ENCODE data around the gene ARL5B. TPM values are rescaled to one million over a fixed set of nuclear protein-coding genes. Genes with fewer than 3 reads are reported as not detected.

Gene ARL5B
- total RNA-seq, 1 donor from 2014 or later = 13.6 TPM

DNA sequence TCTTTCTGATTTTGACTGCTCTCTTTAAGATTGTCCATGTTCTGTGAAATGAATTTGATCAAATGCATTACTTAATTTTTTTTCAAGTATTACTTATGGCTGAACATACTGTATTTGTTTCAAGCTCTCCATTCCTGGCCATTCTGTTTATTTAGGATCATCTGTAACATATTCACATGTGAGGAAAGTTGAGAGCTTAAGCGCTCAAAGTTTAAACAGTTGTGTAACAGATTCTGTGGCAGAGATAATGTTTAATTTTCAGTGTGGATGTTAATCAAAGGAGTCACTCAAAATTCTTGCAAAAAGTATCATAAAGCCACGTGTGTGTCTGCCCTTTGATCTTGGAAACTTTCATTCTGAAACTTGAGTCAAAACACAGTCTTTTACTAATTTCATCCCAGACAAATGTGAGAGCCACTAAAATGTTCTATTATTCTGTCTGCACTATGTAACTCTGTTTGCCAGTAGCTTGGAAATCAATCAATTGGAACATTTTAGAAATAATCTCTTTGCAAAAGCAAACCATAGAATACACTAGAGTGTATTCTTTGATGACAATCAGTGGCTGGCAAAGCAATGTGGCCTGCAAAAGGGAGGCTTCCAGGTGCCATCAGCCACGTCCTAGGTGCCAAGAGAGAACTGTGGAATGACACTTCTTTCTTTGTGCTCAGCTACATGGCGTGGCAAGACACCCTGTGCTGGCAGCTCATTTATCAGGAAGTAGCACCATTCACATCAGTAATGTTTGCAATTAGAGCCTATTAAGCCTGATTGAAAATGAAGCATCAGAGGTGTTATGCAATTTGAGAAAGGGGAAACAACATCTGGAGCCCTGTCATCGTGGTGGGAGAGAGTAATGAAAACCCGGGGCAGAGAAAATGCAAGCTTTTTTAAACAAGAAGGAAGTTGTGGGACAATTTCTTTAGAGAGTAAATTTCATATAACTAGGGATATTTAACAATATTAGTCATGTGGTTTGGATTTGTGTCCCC is 40.9 kb downstream of the ARL5B start:
- intact Hi-C loops (cut with micrococcal nuclease) = no loop called here

DNA sequence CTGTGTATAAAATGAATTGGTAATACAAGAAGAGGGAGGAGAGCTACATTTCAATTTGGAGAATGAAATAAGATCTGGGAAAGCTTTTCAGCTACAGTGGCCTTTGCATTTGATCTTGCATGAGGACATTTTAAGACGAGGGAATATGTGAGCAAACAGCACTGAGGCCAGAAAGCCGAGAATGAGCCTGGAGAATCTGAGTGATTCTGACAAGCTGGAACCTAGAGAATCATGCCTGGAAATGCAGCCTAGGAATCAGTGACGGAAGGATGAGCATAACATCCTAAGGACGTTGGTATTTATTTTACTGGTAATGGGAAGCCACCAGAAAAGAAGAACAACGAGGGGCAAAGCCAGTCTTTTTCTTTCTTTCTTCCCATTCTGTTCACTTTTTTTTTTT is 44.3 kb downstream of the ARL5B start:
- intact Hi-C loops (cut with micrococcal nuclease) = no loop called here

DNA sequence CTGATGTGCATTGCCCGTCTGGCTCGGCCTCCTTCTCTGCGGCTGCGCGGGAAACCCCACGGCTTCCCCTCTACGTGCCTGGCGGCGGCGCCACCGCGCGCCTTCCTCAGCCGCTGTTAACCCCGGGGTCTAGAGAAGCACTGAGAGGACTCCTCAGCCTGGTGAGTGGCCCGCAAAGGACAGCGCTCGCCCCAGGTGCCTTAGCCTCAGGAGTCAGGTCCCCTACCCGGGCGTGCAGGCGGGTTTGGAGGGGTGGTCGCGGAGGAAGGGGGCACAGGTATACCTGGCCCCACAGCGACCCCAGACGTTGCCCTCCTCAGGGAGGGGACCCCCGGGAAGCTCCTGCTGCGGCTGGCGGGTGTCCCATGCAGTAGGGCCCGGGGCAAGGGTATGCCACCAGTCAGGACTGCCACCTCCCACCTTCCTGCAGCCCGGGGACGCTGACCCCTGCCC is 51.0 kb downstream of the ARL5B start:
- intact Hi-C loops (cut with micrococcal nuclease) = no loop called here

GRCh38 chr10:18713077-18713476 is 53.8 kb downstream of the ARL5B start:
- intact Hi-C loops (cut with micrococcal nuclease) = no loop called here

DNA sequence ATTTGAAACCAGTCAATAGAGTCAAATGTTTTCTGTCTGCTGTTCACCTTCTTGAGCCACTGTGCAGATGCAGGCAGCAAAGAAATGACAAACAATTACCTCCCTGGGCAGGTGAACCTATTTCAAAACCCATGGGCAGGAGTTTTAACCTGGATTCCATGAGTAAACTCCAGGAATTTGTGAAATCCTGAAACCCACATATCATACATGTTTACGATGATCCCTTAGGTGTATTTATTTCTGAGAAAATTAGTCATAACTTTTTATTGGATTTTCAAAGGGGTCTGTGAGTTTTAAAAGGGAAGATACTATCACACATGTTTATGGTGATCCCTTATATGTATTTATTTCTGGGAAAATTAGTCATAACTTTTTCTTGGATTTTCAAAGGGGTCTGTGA is 59.8 kb downstream of the ARL5B start:
- intact Hi-C loops (cut with micrococcal nuclease) = no loop called here

- intact Hi-C loops (cut with micrococcal nuclease) = no loop called here
These were observed 60.6 kb downstream of the ARL5B start for GRCh38 chr10:18719811-18720210.

DNA sequence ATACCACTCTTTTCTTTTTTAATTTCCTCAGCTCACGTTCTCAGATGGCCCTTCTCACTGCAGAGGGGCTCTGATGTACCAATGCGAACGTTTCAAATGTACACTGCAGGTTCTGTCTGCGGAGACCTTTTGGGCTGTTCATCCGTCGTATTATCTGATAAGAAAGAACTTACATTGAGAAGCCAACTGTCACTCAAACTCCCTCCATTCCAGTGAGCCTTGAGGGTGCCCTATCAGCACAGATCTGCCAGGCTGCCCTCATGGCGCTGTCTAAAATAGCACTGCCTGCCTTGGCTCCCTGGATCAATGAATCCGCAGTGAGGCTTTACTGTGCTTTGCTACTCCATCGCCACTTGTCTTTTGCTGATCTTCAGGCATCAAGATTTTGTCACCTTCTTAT is 61.8 kb downstream of the ARL5B start:
- intact Hi-C loops (cut with micrococcal nuclease) = no loop called here

GRCh38 chr10:18723801-18724200 is 64.6 kb downstream of the ARL5B start:
- intact Hi-C loops (cut with micrococcal nuclease) = no loop called here

Other genes starting within 250 kb of the ARL5B start
- gene NSUN6, start 7.8 kb upstream of the ARL5B start, total RNA-seq = 15.2 and 17.3 TPM in 2 replicates